ENCODE data around the gene FOXL3. TPM values are rescaled to one million over a fixed set of nuclear protein-coding genes. Genes with fewer than 3 reads are reported as not detected.

FOXL3 gene
- total and polyA plus RNA-seq, 2 experiments from 2014 or later: not detected

GRCh38 chr7:280461-280860, 9.5 kb upstream of the FOXL3 start:
- Histone ChIP-seq H3K4me2 (no peak overlapping the region), H3K27me3 (no peaks in the 10 kb centered on the region), H3K9me2 (replicated peaks; ENCODE audit: insufficient read depth) (no peaks in the 10 kb centered on the region), H3K9me3 (ENCODE audit: low read depth) (no peaks in the 10 kb centered on the region), H3K79me2 (no peaks in the 10 kb centered on the region), H3K4me1 (ENCODE audit: insufficient read depth) (peaks cover 10% of the 10 kb centered on the region), H4K20me1 (ENCODE audit: insufficient read depth, poor library complexity, severe bottlenecking) (no peaks in the 10 kb centered on the region), H3K4me3 (no peak overlapping the region), H2AFZ (no peak overlapping the region), H3K36me3 (replicated peaks; ENCODE audit: insufficient read depth, low read depth) (no peaks in the 10 kb centered on the region), H3K27ac (no peak overlapping the region)
- DNase-seq (ENCODE audit: low spot score): no peak
- 89% methylated on average over 11 of the region's 11 CpGs for WGBS (ENCODE audit: low lambda C conversion rate, missing lambda C conversion rate)
- TF ChIP-seq CTCF (IDR thresholded peaks at IDR 0.05; ENCODE audit: poor library complexity) (no peak), EZH2phosphoT487 (IDR thresholded peaks at IDR 0.05; ENCODE audit: low read depth, severe bottlenecking, unreplicated experiment) (no peak), EZH2 (IDR thresholded peaks at IDR 0.05; ENCODE audit: borderline replicate concordance) (no peak)

GRCh38 chr7:281637-282036, 8.3 kb upstream of the FOXL3 start:
- WGBS (ENCODE audit: low lambda C conversion rate, missing lambda C conversion rate): 92% methylated on average over 8 of the region's 8 CpGs
- no peak for TF ChIP-seq CTCF (IDR thresholded peaks at IDR 0.05; ENCODE audit: poor library complexity)
- TF ChIP-seq EZH2 (IDR thresholded peaks at IDR 0.05; ENCODE audit: borderline replicate concordance): no peak
- TF ChIP-seq EZH2phosphoT487 (IDR thresholded peaks at IDR 0.05; ENCODE audit: low read depth, severe bottlenecking, unreplicated experiment): no peak
- H3K27ac ChIP-seq: no peak overlapping the region
- no peaks in the 10 kb centered on the region for H3K9me3 ChIP-seq (ENCODE audit: low read depth)
- H3K4me3 ChIP-seq: no peak overlapping the region
- peaks cover 13% of the 10 kb centered on the region for H3K4me1 ChIP-seq (ENCODE audit: insufficient read depth)
- H4K20me1 ChIP-seq (ENCODE audit: insufficient read depth, poor library complexity, severe bottlenecking): no peaks in the 10 kb centered on the region
- H3K79me2 ChIP-seq: no peaks in the 10 kb centered on the region
- no peak for DNase-seq (ENCODE audit: low spot score)
- H3K36me3 ChIP-seq (replicated peaks; ENCODE audit: insufficient read depth, low read depth): no peaks in the 10 kb centered on the region
- H3K9me2 ChIP-seq (replicated peaks; ENCODE audit: insufficient read depth): no peaks in the 10 kb centered on the region
- no peaks in the 10 kb centered on the region for H3K27me3 ChIP-seq
- H3K4me2 ChIP-seq: no peak overlapping the region
- H2AFZ ChIP-seq: no peak overlapping the region

GRCh38 chr7:282621-283020, 7.3 kb upstream of the FOXL3 start:
- H3K4me2 ChIP-seq: no peak overlapping the region
- no peaks in the 10 kb centered on the region for H3K36me3 ChIP-seq (replicated peaks; ENCODE audit: insufficient read depth, low read depth)
- H2AFZ ChIP-seq: no peak overlapping the region
- H3K4me1 ChIP-seq (ENCODE audit: insufficient read depth): peaks cover 13% of the 10 kb centered on the region
- 97% methylated on average over 21 of the region's 25 CpGs for WGBS (ENCODE audit: low lambda C conversion rate, missing lambda C conversion rate)
- H3K9me2 ChIP-seq (replicated peaks; ENCODE audit: insufficient read depth): no peaks in the 10 kb centered on the region
- no peaks in the 10 kb centered on the region for H3K9me3 ChIP-seq (ENCODE audit: low read depth)
- H4K20me1 ChIP-seq (ENCODE audit: insufficient read depth, poor library complexity, severe bottlenecking): no peaks in the 10 kb centered on the region
- DNase-seq (ENCODE audit: low spot score): no peak
- no peaks in the 10 kb centered on the region for H3K27me3 ChIP-seq
- no peaks in the 10 kb centered on the region for H3K79me2 ChIP-seq
- TF ChIP-seq CTCF (IDR thresholded peaks at IDR 0.05; ENCODE audit: poor library complexity) (no peak), EZH2 (IDR thresholded peaks at IDR 0.05; ENCODE audit: borderline replicate concordance) (no peak), EZH2phosphoT487 (IDR thresholded peaks at IDR 0.05; ENCODE audit: low read depth, severe bottlenecking, unreplicated experiment) (no peak)
- H3K4me3 ChIP-seq: no peak overlapping the region
- no peak overlapping the region for H3K27ac ChIP-seq

Measured in hepatocyte (in vitro differentiated cells).